Globus pallidus (tissue), 1 donor: ENCODE data around the gene QRICH1.

Source experiments
- DNase-seq: peaks from one replicate; pipeline ENCODE4 v3.0.0-alpha.2; 2015; ENCODE audit warnings: low spot score

QRICH1 gene

GRCh38 chr3:48997714-48998637, 95.9 kb downstream of the QRICH1 start:
- peak; percentile 35 for DNase-seq

DNA sequence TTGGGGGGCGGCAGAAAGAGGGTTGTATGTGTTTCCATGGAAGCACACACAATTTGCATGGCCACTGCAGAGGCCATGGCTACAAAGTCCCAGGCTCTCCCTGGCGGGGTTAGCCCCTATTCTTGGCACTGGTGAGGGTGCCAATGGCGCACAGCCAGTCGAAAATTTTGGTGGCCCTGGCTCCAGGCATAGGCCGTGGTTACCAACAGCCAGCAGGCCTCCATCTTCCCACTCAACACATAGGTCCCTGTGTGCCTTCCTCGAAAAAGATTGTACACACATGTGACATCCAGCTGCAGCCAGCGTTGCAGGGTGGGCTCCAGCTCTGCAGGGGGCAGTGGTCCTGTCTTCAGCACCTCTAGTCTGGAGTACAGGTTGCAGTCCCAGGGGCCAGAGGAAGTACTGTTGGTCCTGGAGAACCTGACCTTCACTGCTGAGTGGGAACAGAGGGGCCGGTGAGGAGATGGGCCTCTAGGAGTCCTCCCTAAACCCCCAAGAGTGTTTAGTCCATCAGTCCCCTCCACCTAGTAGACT, 96.7 kb downstream of the QRICH1 start:
- no peak for DNase-seq

- no peak for DNase-seq
These were observed 97.2 kb downstream of the QRICH1 start for GRCh38 chr3:48996640-48997039.

- no peak for DNase-seq
These were observed 100.0 kb downstream of the QRICH1 start for GRCh38 chr3:48993834-48994233.

GRCh38 chr3:48991851-48992545, 101.9 kb downstream of the QRICH1 start:
- DNase-seq: no peak

- DNase-seq: peak; percentile 46
These were observed 103.0 kb downstream of the QRICH1 start for GRCh38 chr3:48990636-48991469.

DNA sequence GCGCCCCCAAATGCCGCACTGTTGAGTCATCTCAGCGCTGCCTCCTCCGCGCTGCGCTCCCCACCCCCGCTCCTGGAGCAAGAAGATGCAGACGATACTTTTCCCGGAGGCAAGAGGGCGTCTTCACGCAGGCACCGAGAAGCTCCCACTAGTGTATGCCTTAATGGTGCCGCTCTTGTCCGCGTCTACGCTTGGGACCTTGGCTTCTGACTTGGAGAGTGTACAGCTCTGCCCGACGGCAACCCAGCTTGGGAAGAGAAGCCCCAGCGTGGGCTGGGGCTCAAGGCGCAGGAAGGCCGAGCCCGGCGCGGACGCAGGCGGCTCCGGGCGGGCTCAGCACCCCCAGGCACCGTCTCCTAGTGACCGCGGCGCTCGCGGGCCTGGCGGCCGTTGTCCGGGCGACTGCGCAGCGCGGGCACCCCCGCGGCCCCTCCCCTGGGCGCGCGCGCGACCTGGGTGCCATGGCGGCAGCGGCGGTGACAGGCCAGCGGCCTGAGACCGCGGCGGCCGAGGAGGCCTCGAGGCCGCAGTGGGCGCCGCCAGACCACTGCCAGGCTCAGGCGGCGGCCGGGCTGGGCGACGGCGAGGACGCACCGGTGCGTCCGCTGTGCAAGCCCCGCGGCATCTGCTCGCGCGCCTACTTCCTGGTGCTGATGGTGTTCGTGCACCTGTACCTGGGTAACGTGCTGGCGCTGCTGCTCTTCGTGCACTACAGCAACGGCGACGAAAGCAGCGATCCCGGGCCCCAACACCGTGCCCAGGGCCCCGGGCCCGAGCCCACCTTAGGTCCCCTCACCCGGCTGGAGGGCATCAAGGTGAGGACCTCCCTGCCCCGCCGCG, 103.9 kb downstream of the QRICH1 start, which contains the start of gene P4HTM:
TSS of gene P4HTM (plus strand) at position 446 of the 840 bp plus-strand sequence. CDS start at position 462, 16 bp downstream.
- DNase-seq: peak; percentile 89

DNA sequence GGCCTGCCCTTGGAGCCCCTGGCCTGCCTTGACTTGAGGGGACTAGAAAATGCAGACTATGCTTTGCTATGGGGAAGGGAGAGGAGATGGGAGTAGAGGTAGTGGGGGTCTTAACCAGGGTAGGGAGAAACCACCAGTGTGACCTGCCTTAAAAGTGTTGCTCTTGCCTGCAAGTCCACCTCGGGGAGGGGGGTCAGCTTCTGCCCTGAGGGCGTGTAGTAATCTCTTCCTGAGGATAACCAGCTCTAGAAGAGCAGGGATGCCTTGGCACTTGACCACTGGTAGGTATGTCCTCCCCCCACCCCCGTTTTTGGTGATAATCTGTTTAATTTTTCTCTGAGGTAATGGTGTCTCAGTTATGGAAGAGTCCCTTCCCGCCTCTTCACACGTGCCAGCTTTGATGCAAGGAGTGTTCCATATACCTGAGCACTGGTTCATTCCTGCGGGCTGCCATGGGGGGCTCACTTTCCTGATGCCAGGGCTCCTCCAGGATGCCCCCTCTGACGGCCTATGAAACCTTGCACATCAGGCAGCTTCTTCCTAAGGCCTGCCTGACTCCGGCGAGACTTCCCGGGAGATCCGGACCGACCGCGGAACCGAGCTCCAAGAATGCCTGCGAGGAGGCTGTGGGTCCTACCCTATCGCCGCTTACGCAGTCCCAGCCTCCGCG, 104.6 kb downstream of the QRICH1 start:
- DNase-seq: no peak

DNA sequence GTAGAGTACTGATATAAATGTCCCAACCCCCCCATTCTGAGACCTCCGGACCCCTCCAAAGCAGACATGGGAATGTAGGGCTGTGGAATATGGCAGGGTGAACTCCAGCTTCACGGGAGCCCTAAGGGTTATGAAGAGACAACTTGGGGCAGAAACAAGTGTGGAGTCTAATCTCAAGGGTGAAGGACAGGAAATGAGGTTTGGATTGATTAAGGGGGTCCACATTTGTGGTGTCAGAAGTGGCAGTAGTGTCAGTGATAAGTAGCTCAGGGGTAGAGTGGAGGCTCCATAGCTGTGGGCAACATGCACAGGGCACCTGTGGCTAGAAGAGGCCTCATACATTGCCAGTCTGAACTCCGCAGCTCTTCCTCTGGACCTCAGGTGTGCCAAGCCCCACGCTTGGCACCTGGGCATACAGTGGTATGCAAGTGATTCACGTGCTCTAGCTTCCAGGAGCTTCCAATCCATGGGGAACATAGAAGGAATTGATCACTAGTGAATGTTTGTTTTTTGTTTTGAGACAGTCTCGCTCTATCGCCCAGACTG, 108.0 kb downstream of the QRICH1 start:
- no peak for DNase-seq

GRCh38 chr3:48984663-48985062, 109.2 kb downstream of the QRICH1 start:
- DNase-seq: no peak

DNA sequence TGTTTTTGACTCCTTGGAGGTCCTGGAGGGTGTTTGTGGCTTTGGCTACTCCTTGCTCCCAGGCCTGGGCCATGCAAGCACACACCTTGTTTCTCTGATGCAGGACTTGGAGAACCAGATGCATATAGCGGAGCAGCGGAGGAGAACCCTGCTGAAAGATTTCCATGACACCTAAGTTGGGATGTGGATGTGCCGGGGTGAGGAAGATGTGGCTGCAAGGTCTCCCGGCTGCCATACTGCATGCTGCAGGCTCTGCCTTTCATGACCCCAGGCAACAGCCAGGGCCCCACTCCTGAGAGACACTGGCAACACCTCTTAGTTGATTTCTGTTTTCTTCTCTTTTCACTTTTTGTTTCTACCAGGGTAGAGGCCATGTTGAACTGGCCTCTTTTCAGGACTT, 110.8 kb downstream of the QRICH1 start:
- DNase-seq: no peak

DNA sequence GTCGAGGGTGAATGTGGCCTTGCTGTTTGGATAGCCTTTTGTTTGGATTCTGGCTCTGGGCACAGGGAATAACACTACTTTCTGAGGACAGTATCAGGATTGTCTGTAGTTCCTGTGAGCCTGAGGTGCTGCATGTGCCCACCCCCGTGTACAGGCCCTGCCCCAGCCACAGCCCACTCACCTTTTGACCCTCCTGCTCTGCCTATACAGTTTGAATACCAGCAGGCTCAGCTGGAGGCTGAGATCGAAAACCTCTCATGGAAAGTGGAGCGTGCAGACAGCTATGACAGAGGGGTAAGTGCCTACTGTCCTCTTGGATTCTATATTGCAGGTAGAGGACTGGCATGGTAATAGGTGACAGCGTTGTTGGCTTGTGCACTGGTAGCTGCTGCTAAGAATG, 111.2 kb downstream of the QRICH1 start:
- DNase-seq: no peak

GRCh38 chr3:48982016-48982415, 111.9 kb downstream of the QRICH1 start:
- DNase-seq: no peak

- no peak for DNase-seq
These were observed 113.6 kb downstream of the QRICH1 start for GRCh38 chr3:48980295-48980694.
